Anterior cingulate cortex (tissue), 58 donors: ENCODE results near the gene KCNMB2.
"Not testable (repeated sequence)": the region's sequence is repeated elsewhere in the genome, so short reads cannot be mapped to it uniquely, and the experiment has no call there.

Experiments
- DNase-seq, 58 donors: peaks; one replicate each; lab custom pipeline; 2025; lab: John Stamatoyannopoulos, UW

Gene KCNMB2

GRCh38 chr3:178536211-178537079, at the start of gene KCNMB2:
KCNMB2 (plus strand) TSS chr3:178536436.
- DNase-seq: peak in 5 of 58 donors; percentile 1 to 23 (median 3)

GRCh38 chr3:178486903-178487302, 49.3 kb upstream of the KCNMB2 start:
- no peak for DNase-seq

GRCh38 chr3:178487752-178488151, 48.5 kb upstream of the KCNMB2 start:
- no peak for DNase-seq

DNA sequence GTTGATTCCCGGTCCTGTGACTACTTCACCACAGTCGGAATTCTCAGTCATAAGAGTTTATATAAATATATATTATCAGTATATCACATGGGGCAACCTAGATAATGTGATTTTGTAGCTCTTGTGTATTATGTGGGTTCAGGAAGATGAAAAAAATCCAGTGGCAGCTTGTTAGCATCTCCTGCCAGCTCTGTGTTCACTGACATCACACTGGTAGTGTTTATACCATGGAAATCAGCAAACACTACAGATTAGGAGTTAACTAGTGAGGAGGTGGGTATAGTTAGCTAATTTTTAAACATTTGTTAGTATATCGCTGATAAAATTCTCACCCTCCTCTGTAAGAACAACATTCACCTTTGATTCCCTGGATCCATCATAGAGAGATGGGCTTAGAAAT, 44.5 kb upstream of the KCNMB2 start:
- no peak for DNase-seq

DNA sequence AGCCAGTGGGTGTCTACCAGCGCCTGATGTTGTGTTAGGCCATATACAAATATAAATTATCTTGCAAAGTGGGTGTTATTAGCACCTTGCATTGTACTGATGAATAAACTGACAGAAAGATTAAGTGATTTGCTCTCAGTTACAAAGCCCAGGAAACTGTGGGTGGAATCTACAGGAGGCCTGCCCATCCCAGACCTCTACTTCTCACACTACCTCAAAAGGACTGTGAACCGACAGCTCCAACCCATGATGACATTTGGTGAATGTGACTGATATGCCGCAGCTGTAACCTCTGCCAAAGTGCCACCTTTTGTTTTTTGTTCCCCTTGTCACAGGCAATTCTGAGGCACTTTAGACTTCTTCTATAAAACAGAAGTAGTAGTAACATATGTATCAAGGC, 43.7 kb upstream of the KCNMB2 start:
- no peak for DNase-seq

DNA sequence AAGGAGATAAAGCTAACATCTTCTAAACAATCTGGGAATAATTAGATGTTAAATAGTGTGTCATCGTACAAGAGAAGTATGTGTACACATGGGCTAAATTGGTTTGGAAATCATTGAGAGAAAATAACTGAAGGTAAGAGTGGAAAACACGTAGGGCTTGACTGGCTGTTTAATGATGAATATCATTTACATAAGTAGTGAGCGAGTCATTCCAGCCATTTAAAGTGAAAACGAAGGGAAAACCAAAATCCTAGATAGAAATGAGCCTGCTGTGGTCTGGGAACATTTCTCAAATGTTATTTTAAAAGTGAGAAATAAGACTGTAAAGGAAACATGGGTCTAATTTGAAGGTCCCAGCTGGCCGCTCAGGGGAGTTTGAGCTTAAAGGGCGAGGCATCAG, 41.9 kb upstream of the KCNMB2 start:
- no peak for DNase-seq

GRCh38 chr3:178496911-178497310, 39.3 kb upstream of the KCNMB2 start:
- no peak for DNase-seq

DNA sequence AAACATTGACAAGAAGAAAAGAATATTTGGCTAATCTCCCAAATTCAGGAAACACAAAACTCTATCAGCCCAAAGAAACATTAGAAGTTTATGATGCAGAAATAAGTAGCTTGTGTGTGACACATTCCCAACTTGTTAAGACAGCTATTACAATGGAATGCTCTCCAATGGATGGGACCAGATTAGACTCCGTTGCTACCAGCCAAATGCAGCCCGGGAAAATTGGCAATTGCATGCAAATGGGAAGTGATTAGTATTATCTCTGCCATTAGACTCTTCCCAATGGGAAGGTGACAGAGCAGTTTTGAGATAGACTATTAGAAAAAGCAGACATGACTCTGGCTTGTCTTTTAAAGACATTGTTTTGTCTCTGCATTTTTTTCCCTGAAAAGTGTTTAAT, 37.4 kb upstream of the KCNMB2 start:
- DNase-seq: no peak

GRCh38 chr3:178500631-178501030, 35.6 kb upstream of the KCNMB2 start:
- no peak for DNase-seq

GRCh38 chr3:178504128-178504527, 32.1 kb upstream of the KCNMB2 start:
- DNase-seq: no peak

DNA sequence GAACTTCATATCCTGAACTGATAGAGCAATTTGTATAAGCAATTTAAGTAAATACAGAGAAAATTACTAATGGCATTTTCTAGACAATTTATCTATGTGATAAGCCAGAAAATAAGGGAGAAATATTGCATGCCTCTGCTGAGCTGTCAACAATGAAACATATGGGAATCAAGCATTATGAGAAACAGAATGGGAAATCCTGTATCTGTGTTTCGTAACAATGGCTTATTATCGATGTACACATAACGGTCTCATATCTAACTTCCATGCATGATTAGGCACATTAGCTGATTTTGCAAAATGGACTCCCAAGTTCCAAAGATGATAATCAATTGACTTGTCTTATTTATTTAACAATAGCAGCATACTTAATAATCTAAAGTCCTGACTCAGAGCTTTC, 30.4 kb upstream of the KCNMB2 start:
- DNase-seq: no peak

DNA sequence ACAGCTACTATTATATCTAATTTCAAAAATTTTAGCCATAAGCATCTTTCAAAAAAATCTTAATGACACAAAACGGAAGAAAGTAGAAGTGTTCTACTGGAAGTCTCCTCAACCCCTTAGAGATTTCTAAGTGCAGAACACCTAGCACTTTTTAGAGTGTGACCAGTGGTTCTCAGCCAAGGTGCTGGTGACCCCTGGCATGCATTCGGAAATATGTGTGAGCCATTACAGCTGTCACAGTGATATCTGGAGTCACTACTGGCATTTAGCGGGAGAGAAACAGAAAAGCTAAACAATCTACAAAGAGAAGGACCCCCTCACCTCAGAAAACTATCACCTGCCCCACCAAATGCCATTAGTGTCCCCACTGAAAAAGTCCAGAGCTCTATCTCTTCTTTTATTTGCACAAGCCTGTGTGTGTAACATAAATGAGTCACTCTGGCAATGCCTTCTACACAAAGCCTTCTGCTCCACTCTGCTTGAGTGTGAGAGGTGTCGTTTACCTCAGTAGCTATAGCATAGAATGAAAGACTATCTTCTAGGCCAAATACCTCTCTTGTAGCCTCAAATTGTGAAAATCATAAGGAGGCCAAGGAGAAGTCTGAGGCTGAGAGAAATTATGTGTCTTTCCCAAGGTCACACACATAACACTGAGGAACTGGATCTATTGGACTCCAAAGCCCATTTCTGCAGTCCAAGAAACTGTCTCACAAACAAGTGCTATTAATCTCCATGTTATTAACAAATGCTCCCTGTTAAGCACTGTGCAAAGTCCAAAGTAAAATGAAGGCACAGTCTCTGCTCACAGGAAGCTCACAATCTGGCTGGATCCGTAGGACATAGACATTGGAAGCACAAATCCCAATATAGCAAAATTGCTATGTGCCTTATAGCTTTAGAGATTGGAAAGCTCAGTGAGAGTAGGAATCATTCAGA, 28.5 kb upstream of the KCNMB2 start:
- no peak for DNase-seq

GRCh38 chr3:178508443-178508825, 27.8 kb upstream of the KCNMB2 start:
- DNase-seq: no peak

GRCh38 chr3:178510496-178510895, 25.7 kb upstream of the KCNMB2 start:
- DNase-seq: no peak

GRCh38 chr3:178512647-178513046, 23.6 kb upstream of the KCNMB2 start:
- no peak for DNase-seq

GRCh38 chr3:178513546-178514380, 22.5 kb upstream of the KCNMB2 start:
- no peak for DNase-seq

DNA sequence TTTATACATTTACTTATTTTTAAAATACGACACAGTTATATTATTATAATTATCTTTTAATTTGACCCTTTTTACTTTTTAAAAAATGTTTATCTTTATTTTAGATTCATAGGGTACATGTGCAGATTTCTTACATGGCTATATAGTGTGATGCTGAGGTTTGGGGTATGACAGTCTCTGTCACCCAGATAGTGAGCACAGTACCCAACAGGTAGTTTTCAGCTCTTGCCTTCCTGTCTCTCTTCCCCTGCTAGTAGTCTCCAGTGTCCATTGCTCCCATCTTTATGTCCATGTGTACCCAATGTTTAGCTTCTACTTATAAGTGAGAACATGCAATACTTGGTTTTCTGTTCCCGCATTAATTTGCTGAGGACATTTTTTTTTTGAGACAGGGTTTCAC, 21.8 kb upstream of the KCNMB2 start:
- DNase-seq: no peak

DNA sequence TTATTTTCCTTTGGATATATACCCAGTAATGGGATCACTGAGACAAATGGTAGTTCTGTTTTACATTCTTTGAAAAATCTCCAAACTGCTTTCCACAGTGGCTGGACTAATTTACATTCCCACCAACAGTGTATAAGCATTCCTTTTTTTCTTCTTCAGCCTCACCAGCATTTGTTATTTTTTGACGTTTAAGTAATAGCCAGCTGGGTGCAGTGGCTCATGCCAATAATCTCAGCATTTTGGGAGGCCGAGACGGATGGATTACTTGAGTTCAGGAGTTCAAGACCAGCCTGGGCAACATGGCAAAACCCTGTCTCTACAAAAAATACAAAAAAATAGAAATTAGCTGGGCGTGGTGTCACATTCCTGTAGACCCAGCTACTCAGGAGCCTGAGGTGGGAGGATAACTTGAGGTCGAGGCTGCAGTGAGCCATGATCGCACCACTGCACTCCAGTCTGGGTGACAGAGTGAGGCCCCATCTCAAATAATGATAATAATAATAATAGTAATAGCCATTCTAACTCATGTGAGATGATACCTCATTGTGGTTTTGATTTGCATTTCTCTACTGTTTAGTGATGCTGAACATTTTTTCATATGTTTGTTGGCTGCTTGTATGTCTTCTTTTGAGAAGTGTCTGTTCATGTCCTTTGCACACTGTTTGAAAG, 21.0 kb upstream of the KCNMB2 start:
- not testable (repeated sequence) for DNase-seq

DNA sequence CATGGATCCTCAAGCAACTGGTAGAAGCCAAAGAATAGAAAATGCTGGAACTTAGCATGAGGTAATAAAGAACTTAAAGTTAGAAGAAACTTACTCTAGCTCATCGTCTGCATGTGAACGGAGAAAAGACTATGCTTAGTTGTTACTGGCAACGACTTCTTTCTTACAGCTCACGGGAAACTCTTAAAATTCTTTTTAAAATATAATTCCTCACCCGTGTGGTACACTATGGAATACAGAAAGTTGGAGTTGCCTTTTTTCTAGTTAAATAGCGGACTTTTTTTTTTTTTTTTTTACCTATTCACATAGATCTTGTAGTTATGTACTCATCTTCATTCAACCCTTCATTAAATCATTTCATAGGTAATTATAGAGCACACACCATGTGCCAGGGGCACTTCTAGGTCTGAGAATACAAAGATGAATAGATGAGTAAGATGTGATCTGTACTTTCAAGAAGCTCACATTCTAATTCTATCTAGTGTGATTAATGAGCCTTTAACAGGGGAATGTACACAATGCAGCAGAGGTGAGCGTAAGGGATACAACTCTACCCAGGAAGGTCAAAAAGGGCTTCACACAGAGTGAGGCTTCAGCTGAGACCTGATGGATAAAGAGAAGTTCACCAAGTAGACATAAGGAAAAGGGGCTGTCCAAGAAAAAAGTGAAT, 18.4 kb upstream of the KCNMB2 start:
- DNase-seq: no peak
